Transverse colon (tissue), 4 donors: ENCODE results near the gene THOC7. TPM values are rescaled to one million over a fixed set of nuclear protein-coding genes. Genes with fewer than 3 reads are reported as not detected.

Source experiments
- DNase-seq: peaks from one replicate; pipeline ENCODE4 v3.0.0-alpha.2; 2019
- H3K27ac ChIP-seq, 4 donors: fragments of 200-600 bp; sonication (generic); 2 replicates each; pipeline ENCODE4 v1.5.1; 2016 to 2018; ENCODE audit warnings: inconsistent platforms in 4 of 4
- H3K27me3 ChIP-seq: fragments of 200-600 bp; sonication (generic); 2 replicates; pipeline ENCODE4 v1.5.1; 2017; ENCODE audit warnings: inconsistent platforms
- H3K36me3 ChIP-seq, 4 donors: fragments of 200-600 bp; sonication (generic); 2 replicates each; pipeline ENCODE4 v1.5.1; 2017 to 2019; ENCODE audit warnings: inconsistent platforms in 4 of 4
- H3K4me1 ChIP-seq, 4 donors: fragments of 200-600 bp; sonication (generic); 2 replicates each; pipeline ENCODE4 v1.5.1; 2017 to 2020; ENCODE audit warnings: inconsistent platforms in 4 of 4
- H3K4me3 ChIP-seq, 4 donors: fragments of 200-600 bp; sonication (generic); 1 replicate in 1 of 4; 2 replicates in 3 of 4; pipeline versions ENCODE4 v1.5.1 to v1.6.1; 2017 to 2019; ENCODE audit warnings: inconsistent platforms in 4 of 4
- H3K9me3 ChIP-seq, 2 donors: fragments of 200-600 bp; sonication (generic); 2 replicates each; pipeline ENCODE4 v1.5.1; 2017 to 2019; ENCODE audit warnings: inconsistent platforms in 2 of 2
- CTCF ChIP-seq, 5 experiments: fragments of 200-600 bp in 3 of 5; fragments of 450-650 bp in 2 of 5; sonication (generic) in 3 of 5; IDR thresholded peaks; 1 replicate in 2 of 5; 2 replicates in 3 of 5; pipeline ENCODE4 v1.5.1; 2016 to 2017; ENCODE audit warnings: antibody characterized with exemption in 5 of 5, inconsistent platforms in 3 of 5, mild to moderate bottlenecking in 2 of 5, moderate library complexity in 1 of 5
- EP300 ChIP-seq: sonication (generic); formaldehyde crosslinking; IDR thresholded peaks from one replicate; pipeline ENCODE4 v1.6.1; 2017; ENCODE audit warnings: antibody characterized with exemption, low read depth
- POLR2A ChIP-seq: fragments of 450-650 bp; IDR thresholded peaks from one replicate; pipeline ENCODE4 v1.6.1; 2016; ENCODE audit warnings: antibody characterized with exemption, mild to moderate bottlenecking, moderate library complexity
- POLR2AphosphoS5 ChIP-seq, 3 donors: sonication (generic); formaldehyde crosslinking; IDR thresholded peaks; one replicate each; pipeline ENCODE4 v1.6.1; 2016; ENCODE audit warnings: antibody characterized with exemption in 3 of 3
- WGBS, 2 donors: methylation state at CpG; one replicate each; pipeline ENCODE4 v1.1.5; 2018; ENCODE audit warnings: low coverage in 1 of 2; 5-methylcytosine and 5-hydroxymethylcytosine counted together
- in situ Hi-C, 4 donors: fragments of 200-750 bp; cut with MboI; loops; one replicate each; pipeline versions ENCODE4 v1.15.0 to v1.15.1; 2017; ENCODE audit warnings: low sequenced_read_pairs in 3 of 4, low pct_ligation_motif_present in 1 of 4, low pct_unique_long_range_greater_than_20kb in 1 of 4
- intact Hi-C: fragments of 100-400 bp; cut with DNase I; formaldehyde crosslinking; loops from one replicate; pipeline ENCODE4 v1.15.1; 2023; ENCODE audit warnings: low total_unique reads
- total RNA-seq, 4 donors: library from RNA; depleted of rRNA; stranded (reverse); fragments of >200 nt; gene quantifications; one replicate each; pipeline ENCODE4 v1.1.0, GENCODE V29; 2016

The THOC7 gene
- total RNA-seq, 4 donors from 2014 or later: 5.2 to 54.5 (median 40.8) TPM

- Histone ChIP-seq H3K27ac (no peak overlapping the region), H3K4me3 (no peak overlapping the region), H3K4me1 (peaks cover 7 to 49% (median 33%) of the 10 kb centered on the region in 4 donors), H3K9me3 (no peaks in the 10 kb centered on the region), H3K36me3 (no peaks in the 10 kb centered on the region), H3K27me3 (no peaks in the 10 kb centered on the region)
- 35 to 43% methylated on average over 3 of the region's 3 CpGs for WGBS, 2 donors
- in situ Hi-C loops (no loop called here), intact Hi-C loops (no loop called here)
- DNase-seq: no peak
- TF ChIP-seq POLR2AphosphoS5 (IDR thresholded peaks at IDR 0.05): no peak
- TF ChIP-seq CTCF (IDR thresholded peaks at IDR 0.05): no peak
- no peak for TF ChIP-seq EP300
- TF ChIP-seq POLR2A: no peak
Observed at GRCh38 chr3:63876260-63876659, 12.7 kb upstream of the THOC7 start.

DNA sequence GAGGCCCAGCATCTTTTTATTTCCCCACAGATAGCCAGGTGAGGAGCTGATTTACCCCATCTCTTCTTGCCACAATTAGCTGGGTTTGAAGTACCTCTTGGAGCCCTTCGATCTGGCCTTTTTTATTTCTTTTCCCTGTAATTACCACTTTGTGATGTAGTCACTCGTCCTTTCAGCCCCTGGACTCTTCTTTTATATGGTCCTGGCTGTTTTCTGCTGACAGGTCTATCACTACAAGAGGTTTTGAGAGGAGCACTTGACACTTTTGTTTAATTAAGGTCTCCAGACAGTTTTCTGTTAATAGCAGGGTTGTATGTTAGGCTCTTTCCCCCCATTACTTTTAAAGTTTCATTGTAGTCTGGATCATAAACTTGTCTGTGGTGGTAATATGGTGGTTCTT, 11.9 kb upstream of the THOC7 start:
- no peak for DNase-seq
- TF ChIP-seq EP300: no peak
- no peak for TF ChIP-seq POLR2AphosphoS5 (IDR thresholded peaks at IDR 0.05)
- no peak for TF ChIP-seq CTCF (IDR thresholded peaks at IDR 0.05)
- no peak for TF ChIP-seq POLR2A
- intact Hi-C loops: no loop called here
- 79% methylated on average over 2 of the region's 2 CpGs for WGBS, 2 donors
- in situ Hi-C loops: no loop called here
- Histone ChIP-seq H3K4me3 (no peak overlapping the region), H3K4me1 (peaks cover 7 to 45% (median 29%) of the 10 kb centered on the region in 4 donors), H3K27me3 (no peaks in the 10 kb centered on the region), H3K9me3 (no peaks in the 10 kb centered on the region), H3K36me3 (no peaks in the 10 kb centered on the region), H3K27ac (no peak overlapping the region)

DNA sequence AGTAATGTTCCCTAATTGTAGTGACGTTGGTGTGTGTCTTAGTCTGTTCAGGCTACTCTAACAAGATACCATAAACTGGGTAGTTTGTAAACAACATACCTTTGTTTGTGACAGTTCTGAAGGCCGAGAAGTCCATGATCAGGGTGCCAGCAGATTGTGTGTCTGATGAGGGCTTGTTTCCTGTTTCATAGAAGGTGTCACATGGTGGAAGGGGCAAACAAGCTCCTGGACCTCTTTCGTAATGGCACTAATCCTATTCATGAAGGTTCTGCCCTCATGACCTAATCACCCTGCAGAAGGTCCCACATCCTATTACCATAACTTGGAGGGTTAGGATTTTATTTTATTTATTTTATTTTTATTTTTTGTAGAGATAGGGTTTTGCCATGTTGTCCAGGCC, 11.2 kb upstream of the THOC7 start:
- DNase-seq: no peak
- Histone ChIP-seq H3K4me3 (no peak overlapping the region), H3K36me3 (no peaks in the 10 kb centered on the region), H3K9me3 (no peaks in the 10 kb centered on the region), H3K27me3 (no peaks in the 10 kb centered on the region), H3K27ac (no peak overlapping the region), H3K4me1 (peaks cover 7 to 42% (median 24%) of the 10 kb centered on the region in 4 donors)
- intact Hi-C loops: no loop called here
- TF ChIP-seq POLR2A (no peak), POLR2AphosphoS5 (IDR thresholded peaks at IDR 0.05) (no peak), CTCF (IDR thresholded peaks at IDR 0.05) (no peak), EP300 (no peak)
- 86% methylated on average over 3 of the region's 3 CpGs; no CpG with 5 or more reads in 1 of the 2 donors for WGBS, 2 donors
- in situ Hi-C loops: no loop called here

GRCh38 chr3:63872135-63872924, 8.7 kb upstream of the THOC7 start:
- no peak for TF ChIP-seq CTCF (IDR thresholded peaks at IDR 0.05)
- TF ChIP-seq EP300: no peak
- no peak for TF ChIP-seq POLR2A
- TF ChIP-seq POLR2AphosphoS5 (IDR thresholded peaks at IDR 0.05): no peak
- in situ Hi-C loops: no loop called here
- Histone ChIP-seq H3K36me3 (no peaks in the 10 kb centered on the region), H3K9me3 (no peaks in the 10 kb centered on the region), H3K4me3 (no peak overlapping the region), H3K27me3 (no peaks in the 10 kb centered on the region), H3K4me1 (peaks cover 7 to 27% (median 14%) of the 10 kb centered on the region in 4 donors), H3K27ac (no peak overlapping the region)
- intact Hi-C loops: no loop called here
- no peak for DNase-seq
- WGBS, 2 donors: 80 to 84% methylated on average over 2 of the region's 2 CpGs
